Thymus (tissue), 2 donors: Measurements from ENCODE around the gene PIK3R6. TPM values are rescaled to one million over a fixed set of nuclear protein-coding genes. Genes with fewer than 3 reads are reported as not detected.

Source experiments
- polyA plus RNA-seq: library from polyadenylated mRNA; stranded (reverse); fragments of 200-250 nt; gene quantifications from one replicate; pipeline ENCODE4 v1.2.3, GENCODE V29; 2013
- total RNA-seq: library from RNA; stranded (reverse); fragments of 120-200 nt; gene quantifications from one replicate; pipeline ENCODE4 v1.2.4, GENCODE V29; 2013
- donor health status: healthy.

Gene PIK3R6
- total and polyA plus RNA-seq, 2 donors: 1.9 to 2.1 TPM

Other genes starting within 250 kb of the PIK3R6 start
- 13.2 TPM for gene MYH10, start 236.9 kb downstream of the PIK3R6 start, total RNA-seq
- gene MYH10, start 236.9 kb downstream of the PIK3R6 start, polyA plus RNA-seq: 4.2 TPM
- gene CCDC42, start 122.8 kb downstream of the PIK3R6 start, total RNA-seq: not detected
- 0.25 TPM for gene CCDC42, start 122.8 kb downstream of the PIK3R6 start, polyA plus RNA-seq
- gene SPDYE4, start 109.1 kb downstream of the PIK3R6 start, total RNA-seq: not detected
- 0.05 TPM for gene SPDYE4, start 109.1 kb downstream of the PIK3R6 start, polyA plus RNA-seq
- gene MFSD6L, start 68.3 kb downstream of the PIK3R6 start, total RNA-seq: 0.61 TPM
- 0.68 TPM for gene MFSD6L, start 68.3 kb downstream of the PIK3R6 start, polyA plus RNA-seq
- 15.2 TPM for gene PIK3R5, start 98.0 kb upstream of the PIK3R6 start, total RNA-seq
- gene PIK3R5, start 98.0 kb upstream of the PIK3R6 start, polyA plus RNA-seq: 20.4 TPM
- gene NTN1, start 153.8 kb upstream of the PIK3R6 start, total RNA-seq: 2.0 TPM
- 2.4 TPM for gene NTN1, start 153.8 kb upstream of the PIK3R6 start, polyA plus RNA-seq